ENCODE results near the gene MVK. TPM values are rescaled to one million over a fixed set of nuclear protein-coding genes. Genes with fewer than 3 reads are reported as not detected.

Gene MVK
- polyA plus RNA-seq, 4 donors = 15.1 to 36.4 (median 16.1) TPM

GRCh38 chr12:109549613-109550270, 23.9 kb upstream of the MVK start:
- Histone ChIP-seq H3K36me3 (ENCODE audit: control insufficient read depth in 3 of 3, insufficient read depth in 2 of 3, low read depth in 1 of 3, low read length in 3 of 3) (no peaks in the 10 kb centered on the region), H3K4me3 (ENCODE audit: low read depth in 1 of 3, low read length in 3 of 3) (no peak overlapping the region), H3K27ac (ENCODE audit: low read depth in 1 of 3, low read length in 2 of 3) (no peak overlapping the region), H3K9me3 (ENCODE audit: control insufficient read depth in 2 of 2, insufficient read depth in 1 of 2, low read depth in 1 of 2, low read length in 1 of 2) (no peaks in the 10 kb centered on the region), H3K27me3 (ENCODE audit: control insufficient read depth in 3 of 3, insufficient read depth in 3 of 3, low read length in 3 of 3) (peaks cover 0 to 18% (median 4%) of the 10 kb centered on the region in 3 donors), H3K4me1 (ENCODE audit: control insufficient read depth in 3 of 3, insufficient read depth in 2 of 3, low read depth in 1 of 3, low read length in 2 of 3) (no peaks in the 10 kb centered on the region)
- FAIRE-seq (no peak), DNase-seq (no peak)
- 32 to 51% (median 34%) methylated on average over 15 of the region's 15 CpGs for WGBS, 3 donors

- no peak for FAIRE-seq
- H3K27me3 ChIP-seq (ENCODE audit: control insufficient read depth in 3 of 3, insufficient read depth in 3 of 3, low read length in 3 of 3) = peaks cover 0 to 19% (median 4%) of the 10 kb centered on the region in 3 donors
- no peak overlapping the region for H3K27ac ChIP-seq (ENCODE audit: low read depth in 1 of 3, low read length in 2 of 3)
- no peak for DNase-seq
- no peaks in the 10 kb centered on the region for H3K9me3 ChIP-seq (ENCODE audit: control insufficient read depth in 2 of 2, insufficient read depth in 1 of 2, low read depth in 1 of 2, low read length in 1 of 2)
- 69 to 73% (median 73%) methylated on average over 12 of the region's 12 CpGs for WGBS, 3 donors
- no peak overlapping the region for H3K4me3 ChIP-seq (ENCODE audit: low read depth in 1 of 3, low read length in 3 of 3)
- H3K36me3 ChIP-seq (ENCODE audit: control insufficient read depth in 3 of 3, insufficient read depth in 2 of 3, low read depth in 1 of 3, low read length in 3 of 3) = no peaks in the 10 kb centered on the region
- H3K4me1 ChIP-seq (ENCODE audit: control insufficient read depth in 3 of 3, insufficient read depth in 2 of 3, low read depth in 1 of 3, low read length in 2 of 3) = no peaks in the 10 kb centered on the region
These were observed 23.3 kb upstream of the MVK start for GRCh38 chr12:109550281-109550680.

- DNase-seq (no peak), FAIRE-seq (no peak)
- no peaks in the 10 kb centered on the region for H3K9me3 ChIP-seq (ENCODE audit: control insufficient read depth in 2 of 2, insufficient read depth in 1 of 2, low read depth in 1 of 2, low read length in 1 of 2)
- H3K27ac ChIP-seq (ENCODE audit: low read depth in 1 of 3, low read length in 2 of 3) = no peak overlapping the region
- WGBS, 3 donors = 82 to 88% (median 84%) methylated on average over 6 of the region's 6 CpGs
- H3K36me3 ChIP-seq (ENCODE audit: control insufficient read depth in 3 of 3, insufficient read depth in 2 of 3, low read depth in 1 of 3, low read length in 3 of 3) = peaks cover 0 to 7% (median 0%) of the 10 kb centered on the region in 3 donors
- peaks cover 0 to 19% (median 4%) of the 10 kb centered on the region in 3 donors for H3K27me3 ChIP-seq (ENCODE audit: control insufficient read depth in 3 of 3, insufficient read depth in 3 of 3, low read length in 3 of 3)
- no peak overlapping the region for H3K4me3 ChIP-seq (ENCODE audit: low read depth in 1 of 3, low read length in 3 of 3)
- H3K4me1 ChIP-seq (ENCODE audit: control insufficient read depth in 3 of 3, insufficient read depth in 2 of 3, low read depth in 1 of 3, low read length in 2 of 3) = no peaks in the 10 kb centered on the region
These were observed 22.5 kb upstream of the MVK start for GRCh38 chr12:109551108-109551507.

- 33 to 70% (median 52%) methylated on average over 4 of the region's 4 CpGs for WGBS, 3 donors
- no peak overlapping the region for H3K27ac ChIP-seq (ENCODE audit: low read depth in 1 of 3, low read length in 2 of 3)
- FAIRE-seq = no peak
- peaks cover 0 to 24% (median 0%) of the 10 kb centered on the region in 3 donors for H3K36me3 ChIP-seq (ENCODE audit: control insufficient read depth in 3 of 3, insufficient read depth in 2 of 3, low read depth in 1 of 3, low read length in 3 of 3)
- no peaks in the 10 kb centered on the region for H3K9me3 ChIP-seq (ENCODE audit: control insufficient read depth in 2 of 2, insufficient read depth in 1 of 2, low read depth in 1 of 2, low read length in 1 of 2)
- DNase-seq = no peak
- peaks cover 0 to 19% (median 4%) of the 10 kb centered on the region in 3 donors for H3K27me3 ChIP-seq (ENCODE audit: control insufficient read depth in 3 of 3, insufficient read depth in 3 of 3, low read length in 3 of 3)
- no peak overlapping the region for H3K4me3 ChIP-seq (ENCODE audit: low read depth in 1 of 3, low read length in 3 of 3)
- H3K4me1 ChIP-seq (ENCODE audit: control insufficient read depth in 3 of 3, insufficient read depth in 2 of 3, low read depth in 1 of 3, low read length in 2 of 3) = peaks cover 0 to 3% (median 0%) of the 10 kb centered on the region in 3 donors
These were observed 20.6 kb upstream of the MVK start for GRCh38 chr12:109552971-109553370.

GRCh38 chr12:109553483-109553882, 20.1 kb upstream of the MVK start:
- WGBS, 3 donors = 35 to 78% (median 46%) methylated on average over 7 of the region's 7 CpGs
- no peak for FAIRE-seq
- no peak overlapping the region for H3K4me3 ChIP-seq (ENCODE audit: low read depth in 1 of 3, low read length in 3 of 3)
- DNase-seq = no peak
- peaks cover 0 to 8% (median 3%) of the 10 kb centered on the region in 3 donors for H3K4me1 ChIP-seq (ENCODE audit: control insufficient read depth in 3 of 3, insufficient read depth in 2 of 3, low read depth in 1 of 3, low read length in 2 of 3)
- peaks cover 0 to 16% (median 4%) of the 10 kb centered on the region in 3 donors for H3K27me3 ChIP-seq (ENCODE audit: control insufficient read depth in 3 of 3, insufficient read depth in 3 of 3, low read length in 3 of 3)
- peaks cover 0 to 25% (median 0%) of the 10 kb centered on the region in 3 donors for H3K36me3 ChIP-seq (ENCODE audit: control insufficient read depth in 3 of 3, insufficient read depth in 2 of 3, low read depth in 1 of 3, low read length in 3 of 3)
- H3K9me3 ChIP-seq (ENCODE audit: control insufficient read depth in 2 of 2, insufficient read depth in 1 of 2, low read depth in 1 of 2, low read length in 1 of 2) = no peaks in the 10 kb centered on the region
- H3K27ac ChIP-seq (ENCODE audit: low read depth in 1 of 3, low read length in 2 of 3) = no peak overlapping the region

GRCh38 chr12:109553906-109554500, 19.6 kb upstream of the MVK start:
- 47 to 69% (median 51%) methylated on average over 16 of the region's 16 CpGs for WGBS, 3 donors
- Histone ChIP-seq H3K4me3 (ENCODE audit: low read depth in 1 of 3, low read length in 3 of 3) (no peak overlapping the region), H3K27ac (ENCODE audit: low read depth in 1 of 3, low read length in 2 of 3) (no peak overlapping the region), H3K27me3 (ENCODE audit: control insufficient read depth in 3 of 3, insufficient read depth in 3 of 3, low read length in 3 of 3) (peaks cover 0 to 16% (median 4%) of the 10 kb centered on the region in 3 donors), H3K36me3 (ENCODE audit: control insufficient read depth in 3 of 3, insufficient read depth in 2 of 3, low read depth in 1 of 3, low read length in 3 of 3) (peaks cover 0 to 29% (median 0%) of the 10 kb centered on the region in 3 donors), H3K9me3 (ENCODE audit: control insufficient read depth in 2 of 2, insufficient read depth in 1 of 2, low read depth in 1 of 2, low read length in 1 of 2) (no peaks in the 10 kb centered on the region), H3K4me1 (ENCODE audit: control insufficient read depth in 3 of 3, insufficient read depth in 2 of 3, low read depth in 1 of 3, low read length in 2 of 3) (peaks cover 0 to 14% (median 3%) of the 10 kb centered on the region in 3 donors)
- DNase-seq (no peak), FAIRE-seq (no peak)

GRCh38 chr12:109554761-109555160, 18.8 kb upstream of the MVK start:
- Histone ChIP-seq H3K27me3 (ENCODE audit: control insufficient read depth in 3 of 3, insufficient read depth in 3 of 3, low read length in 3 of 3) (peaks cover 0 to 15% (median 3%) of the 10 kb centered on the region in 3 donors), H3K4me3 (ENCODE audit: low read depth in 1 of 3, low read length in 3 of 3) (no peak overlapping the region), H3K4me1 (ENCODE audit: control insufficient read depth in 3 of 3, insufficient read depth in 2 of 3, low read depth in 1 of 3, low read length in 2 of 3) (peaks cover 0 to 16% (median 3%) of the 10 kb centered on the region in 3 donors), H3K36me3 (ENCODE audit: control insufficient read depth in 3 of 3, insufficient read depth in 2 of 3, low read depth in 1 of 3, low read length in 3 of 3) (peaks cover 0 to 36% (median 0%) of the 10 kb centered on the region in 3 donors), H3K27ac (ENCODE audit: low read depth in 1 of 3, low read length in 2 of 3) (no peak overlapping the region), H3K9me3 (ENCODE audit: control insufficient read depth in 2 of 2, insufficient read depth in 1 of 2, low read depth in 1 of 2, low read length in 1 of 2) (no peaks in the 10 kb centered on the region)
- FAIRE-seq = no peak
- no peak for DNase-seq
- WGBS, 3 donors = 51 to 71% (median 59%) methylated on average over 6 of the region's 6 CpGs

GRCh38 chr12:109555431-109556315, 17.9 kb upstream of the MVK start:
- no peaks in the 10 kb centered on the region for H3K9me3 ChIP-seq (ENCODE audit: control insufficient read depth in 2 of 2, insufficient read depth in 1 of 2, low read depth in 1 of 2, low read length in 1 of 2)
- peaks cover 0 to 16% (median 3%) of the 10 kb centered on the region in 3 donors for H3K4me1 ChIP-seq (ENCODE audit: control insufficient read depth in 3 of 3, insufficient read depth in 2 of 3, low read depth in 1 of 3, low read length in 2 of 3)
- no peak overlapping the region for H3K4me3 ChIP-seq (ENCODE audit: low read depth in 1 of 3, low read length in 3 of 3)
- 77 to 85% (median 80%) methylated on average over 18 of the region's 18 CpGs for WGBS, 3 donors
- peaks cover 0 to 7% (median 0%) of the 10 kb centered on the region in 3 donors for H3K27me3 ChIP-seq (ENCODE audit: control insufficient read depth in 3 of 3, insufficient read depth in 3 of 3, low read length in 3 of 3)
- peaks cover 0 to 39% (median 0%) of the 10 kb centered on the region in 3 donors for H3K36me3 ChIP-seq (ENCODE audit: control insufficient read depth in 3 of 3, insufficient read depth in 2 of 3, low read depth in 1 of 3, low read length in 3 of 3)
- FAIRE-seq (no peak), DNase-seq (no peak)
- H3K27ac ChIP-seq (ENCODE audit: low read depth in 1 of 3, low read length in 2 of 3) = no peak overlapping the region
